Central memory CD8-positive, alpha-beta T cell (primary cell): ENCODE data around the gene MAP2.

Source experiments
- ATAC-seq: fragments of 150-1000 bp; cut with Tn5 transposase; replicated peaks from 2 replicates; pipeline ENCODE4 v1.10.0; 2022; ENCODE audit warnings: mild to moderate bottlenecking, moderate FRiP score, moderate number of reproducible peaks; ENCODE audit not compliant: poor library complexity, severe bottlenecking; ENCODE audit errors: extremely low read depth
- DNase-seq, 2 donors: peaks; one replicate each; pipeline ENCODE4 v3.0.0; 2021; ENCODE audit warnings: low spot score in 2 of 2
- H3K27ac Mint-ChIP-seq: one replicate; pipeline ENCODE4 v1.8.0; 2022; ENCODE audit warnings: low read depth, mild to moderate bottlenecking, moderate library complexity, mixed read lengths
- H3K27me3 Mint-ChIP-seq: one replicate; pipeline ENCODE4 v1.8.0; 2022; ENCODE audit warnings: mixed read lengths
- H3K36me3 Mint-ChIP-seq: one replicate; pipeline ENCODE4 v1.8.0; 2022; ENCODE audit warnings: mild to moderate bottlenecking, moderate library complexity, mixed read lengths; ENCODE audit not compliant: insufficient read depth
- H3K4me1 Mint-ChIP-seq: one replicate; pipeline ENCODE4 v1.8.0; 2022; ENCODE audit warnings: mixed read lengths
- H3K4me3 Mint-ChIP-seq: one replicate; pipeline ENCODE4 v1.8.0; 2022; ENCODE audit warnings: mild to moderate bottlenecking, moderate library complexity, mixed read lengths
- H3K9me3 Mint-ChIP-seq: one replicate; pipeline ENCODE4 v1.8.0; 2022; ENCODE audit warnings: mixed read lengths

MAP2 gene

DNA sequence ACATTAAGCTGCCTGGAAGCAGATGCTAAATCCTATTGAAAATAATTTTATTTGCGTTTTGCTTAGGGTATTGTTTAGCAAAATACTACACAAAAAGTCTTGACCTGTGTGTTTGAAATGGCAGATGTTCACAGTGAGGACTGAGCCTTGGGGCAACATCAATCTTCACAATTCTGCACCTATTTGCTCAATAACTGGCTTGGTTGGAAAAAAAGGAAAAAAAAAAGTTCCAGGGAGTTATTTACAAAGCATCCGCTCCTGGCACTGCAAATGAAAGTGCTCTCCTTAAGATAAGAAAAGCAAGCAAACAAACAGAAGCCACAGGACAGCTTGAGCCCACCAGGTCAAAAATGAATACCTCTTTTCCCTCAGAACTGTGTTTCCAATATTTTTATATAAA lies 77.7 kb downstream of the MAP2 start:
- DNase-seq = no peak
- Mint-ChIP-seq H3K36me3 (no peaks in the 10 kb centered on the region), H3K27me3 (no peaks in the 10 kb centered on the region), H3K9me3 (peaks cover 6% of the 10 kb centered on the region), H3K4me1 (no peaks in the 10 kb centered on the region), H3K4me3 (no peak overlapping the region), H3K27ac (no peak overlapping the region)
- ATAC-seq = no peak

DNA sequence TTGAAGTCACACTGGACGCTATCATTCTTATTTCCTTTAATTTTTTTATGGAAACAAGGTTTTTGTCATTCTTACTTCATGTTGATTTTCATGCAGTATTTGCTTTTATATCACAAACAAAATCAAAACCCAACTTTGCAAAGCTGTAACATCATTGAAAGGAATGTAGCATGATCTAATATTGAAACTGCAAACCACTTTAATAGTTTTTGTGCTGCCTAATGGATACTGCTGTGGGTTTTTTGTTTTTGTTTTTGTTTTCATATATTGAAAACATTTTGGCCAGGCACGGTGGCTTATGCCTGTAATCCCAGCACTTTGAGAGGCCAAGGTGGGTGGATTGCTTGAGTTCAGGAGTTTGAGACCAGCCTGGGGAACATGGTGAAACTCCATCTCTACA lies 81.6 kb downstream of the MAP2 start:
- ATAC-seq = no peak
- Mint-ChIP-seq H3K4me1 (no peaks in the 10 kb centered on the region), H3K4me3 (no peak overlapping the region), H3K27me3 (no peaks in the 10 kb centered on the region), H3K36me3 (no peaks in the 10 kb centered on the region), H3K27ac (no peak overlapping the region), H3K9me3 (no peaks in the 10 kb centered on the region)
- DNase-seq = no peak

DNA sequence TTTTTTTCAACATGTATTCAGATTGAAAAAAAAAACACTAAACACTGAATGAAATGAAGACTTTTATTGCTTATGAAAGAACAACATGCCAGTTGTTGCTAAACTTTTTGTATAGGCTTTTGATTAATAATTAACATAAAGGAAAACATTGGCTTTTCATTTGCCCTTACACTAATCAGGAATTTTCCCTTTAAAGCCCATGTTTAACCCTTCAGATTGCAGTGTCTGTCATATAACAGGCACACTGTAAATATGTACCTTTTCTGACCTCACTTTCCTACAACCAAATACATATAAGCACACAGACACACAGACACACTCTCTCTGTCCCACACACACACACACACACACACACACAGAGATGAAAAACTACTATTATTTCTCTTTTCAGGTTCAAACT lies 84.4 kb downstream of the MAP2 start:
- H3K9me3 Mint-ChIP-seq = no peaks in the 10 kb centered on the region
- H3K36me3 Mint-ChIP-seq = no peaks in the 10 kb centered on the region
- H3K27me3 Mint-ChIP-seq = no peaks in the 10 kb centered on the region
- no peak overlapping the region for H3K27ac Mint-ChIP-seq
- H3K4me3 Mint-ChIP-seq = no peak overlapping the region
- H3K4me1 Mint-ChIP-seq = no peaks in the 10 kb centered on the region
- DNase-seq (no peak), ATAC-seq (no peak)

DNA sequence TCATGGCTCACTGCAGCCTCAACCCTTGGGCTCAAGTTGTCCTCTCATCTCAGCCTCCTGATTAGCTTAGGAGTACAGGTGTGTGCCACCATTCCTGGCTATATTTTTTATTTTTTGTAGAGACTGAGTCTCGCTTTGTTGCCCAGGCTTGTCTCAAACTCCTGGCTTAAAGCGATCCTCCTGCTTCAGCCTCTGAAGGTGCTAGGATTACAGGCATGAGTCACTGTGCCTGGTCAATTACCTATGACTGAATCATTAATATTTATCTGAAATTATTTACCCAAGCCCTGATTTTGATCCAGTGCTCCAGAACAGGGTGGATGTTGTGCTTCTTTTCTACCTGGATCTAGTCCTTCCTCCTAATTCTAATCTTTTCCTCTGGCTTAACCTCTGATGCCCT lies 87.8 kb downstream of the MAP2 start:
- no peaks in the 10 kb centered on the region for H3K4me1 Mint-ChIP-seq
- DNase-seq = no peak
- ATAC-seq = no peak
- no peak overlapping the region for H3K27ac Mint-ChIP-seq
- H3K4me3 Mint-ChIP-seq = no peak overlapping the region
- H3K27me3 Mint-ChIP-seq = no peaks in the 10 kb centered on the region
- no peaks in the 10 kb centered on the region for H3K36me3 Mint-ChIP-seq
- no peaks in the 10 kb centered on the region for H3K9me3 Mint-ChIP-seq

DNA sequence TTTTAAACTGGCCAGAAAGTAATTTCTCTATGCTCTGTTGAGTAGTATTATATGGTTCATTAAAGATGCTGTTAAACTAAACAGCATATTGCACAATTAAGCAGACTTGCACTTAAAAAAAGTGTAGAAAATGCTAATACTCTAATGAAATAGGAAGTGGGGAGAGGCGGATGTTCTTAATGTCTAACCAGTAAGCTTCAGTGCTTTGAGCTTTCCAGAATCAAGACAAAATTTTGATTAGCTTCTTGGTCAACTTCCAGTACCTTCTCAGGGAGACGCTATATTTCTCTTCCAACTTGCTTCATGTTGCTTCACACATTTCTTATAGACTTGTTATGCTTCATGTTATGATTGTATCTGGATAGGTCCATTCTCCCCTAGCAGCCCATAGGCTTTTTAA lies 89.1 kb downstream of the MAP2 start:
- Mint-ChIP-seq H3K9me3 (no peaks in the 10 kb centered on the region), H3K4me3 (no peak overlapping the region), H3K27ac (no peak overlapping the region), H3K36me3 (no peaks in the 10 kb centered on the region), H3K4me1 (no peaks in the 10 kb centered on the region), H3K27me3 (no peaks in the 10 kb centered on the region)
- DNase-seq (no peak), ATAC-seq (no peak)

DNA sequence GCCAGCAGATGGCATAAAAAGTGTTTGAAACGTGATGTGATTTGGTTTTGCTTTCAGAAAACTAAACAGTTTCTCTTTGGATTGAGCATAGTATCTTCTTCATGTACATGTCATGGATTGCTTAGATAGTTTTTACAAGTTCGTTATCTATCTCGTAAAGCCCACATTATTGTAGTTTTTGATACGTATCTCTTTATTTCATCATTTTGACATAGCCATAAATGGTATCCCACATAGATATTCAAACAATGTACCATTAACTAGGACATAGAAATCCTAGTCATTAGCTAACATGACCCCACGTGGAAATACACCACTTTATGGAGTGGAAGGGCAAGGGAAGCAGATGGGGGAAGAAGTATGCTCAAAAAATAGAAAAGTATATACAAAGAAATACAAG lies 93.6 kb downstream of the MAP2 start:
- no peaks in the 10 kb centered on the region for H3K4me1 Mint-ChIP-seq
- ATAC-seq (no peak), DNase-seq (no peak)
- H3K9me3 Mint-ChIP-seq = no peaks in the 10 kb centered on the region
- no peak overlapping the region for H3K4me3 Mint-ChIP-seq
- H3K27me3 Mint-ChIP-seq = no peaks in the 10 kb centered on the region
- no peak overlapping the region for H3K27ac Mint-ChIP-seq
- no peaks in the 10 kb centered on the region for H3K36me3 Mint-ChIP-seq

DNA sequence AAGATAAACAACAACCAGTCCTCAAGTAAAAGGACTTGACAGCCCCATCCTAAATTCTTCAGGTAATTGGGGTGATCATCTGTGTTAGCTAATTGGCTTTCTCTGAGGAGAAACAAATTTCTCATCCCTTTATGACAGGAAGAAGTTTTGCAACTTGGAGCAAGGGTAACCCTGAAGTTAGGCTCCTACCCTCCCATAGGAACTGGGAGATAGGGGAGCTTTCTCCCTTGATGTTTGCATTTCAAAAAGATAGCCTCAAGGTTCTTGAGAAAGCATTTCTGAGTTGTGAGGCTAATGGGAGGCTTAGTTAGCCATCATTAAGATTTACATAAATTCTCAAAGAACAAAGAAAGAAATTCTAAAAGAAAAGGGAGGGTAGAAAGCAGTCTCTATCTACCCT lies 95.4 kb downstream of the MAP2 start:
- H3K27me3 Mint-ChIP-seq = no peaks in the 10 kb centered on the region
- H3K9me3 Mint-ChIP-seq = peaks cover 7% of the 10 kb centered on the region
- H3K4me3 Mint-ChIP-seq = no peak overlapping the region
- no peaks in the 10 kb centered on the region for H3K4me1 Mint-ChIP-seq
- no peaks in the 10 kb centered on the region for H3K36me3 Mint-ChIP-seq
- ATAC-seq = no peak
- no peak for DNase-seq
- no peak overlapping the region for H3K27ac Mint-ChIP-seq

DNA sequence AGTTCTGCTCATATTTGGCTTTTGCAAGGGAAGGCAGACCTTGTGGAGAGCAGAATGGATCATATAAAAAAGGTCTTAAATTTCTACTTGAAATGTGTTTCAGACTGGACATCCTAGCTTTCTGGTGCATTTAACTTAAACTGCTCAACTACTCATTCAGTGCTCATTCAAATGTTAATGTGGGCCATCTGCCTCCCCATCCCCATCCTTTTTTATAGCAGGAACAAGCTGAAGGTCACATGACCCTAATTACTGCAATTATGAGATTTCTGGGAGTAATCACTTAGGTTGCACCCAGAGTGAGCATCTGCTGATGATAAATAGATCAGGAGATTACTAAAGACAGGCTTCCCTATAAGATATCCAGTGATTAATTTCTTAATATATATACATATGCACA lies 96.1 kb downstream of the MAP2 start:
- Mint-ChIP-seq H3K27me3 (no peaks in the 10 kb centered on the region), H3K4me3 (no peak overlapping the region), H3K36me3 (no peaks in the 10 kb centered on the region), H3K4me1 (no peaks in the 10 kb centered on the region), H3K9me3 (peaks cover 7% of the 10 kb centered on the region), H3K27ac (no peak overlapping the region)
- DNase-seq = no peak
- no peak for ATAC-seq

DNA sequence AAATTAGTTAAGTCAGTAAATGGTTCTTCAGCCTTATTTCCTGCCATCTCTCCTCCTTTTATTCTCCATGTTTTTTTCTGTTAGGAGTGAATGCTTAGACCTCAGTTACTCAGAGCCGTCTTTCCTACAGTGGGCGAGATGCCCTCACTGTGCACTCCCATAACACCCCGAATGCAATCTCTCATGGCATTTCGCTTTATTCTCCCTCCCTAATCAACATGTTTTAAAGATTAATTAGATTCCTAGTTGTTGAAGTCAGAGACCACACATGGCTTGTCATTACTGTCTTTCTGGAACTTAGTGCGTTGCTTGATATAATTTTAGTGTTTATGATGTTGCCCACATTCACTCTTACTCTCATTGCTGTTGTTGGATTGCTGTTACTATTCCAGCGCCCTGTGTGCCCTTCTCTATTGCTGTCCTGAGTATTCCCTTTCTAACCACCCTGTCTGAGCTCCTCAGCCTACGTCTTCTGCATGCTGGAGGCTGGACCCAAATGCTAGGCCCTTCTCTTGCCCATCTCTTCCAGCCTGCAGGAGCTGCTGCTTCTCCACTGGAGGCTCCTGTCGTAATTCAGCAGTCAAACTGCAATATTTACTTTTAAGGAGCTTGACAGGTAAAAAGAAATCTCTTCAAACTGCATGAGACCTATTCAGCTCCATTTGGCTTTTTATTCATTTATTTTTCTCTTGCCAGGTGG lies 99.3 kb downstream of the MAP2 start:
- H3K9me3 Mint-ChIP-seq = peaks cover 7% of the 10 kb centered on the region
- ATAC-seq (no peak), DNase-seq (no peak)
- H3K4me1 Mint-ChIP-seq = no peaks in the 10 kb centered on the region
- H3K27ac Mint-ChIP-seq = no peak overlapping the region
- no peaks in the 10 kb centered on the region for H3K36me3 Mint-ChIP-seq
- no peaks in the 10 kb centered on the region for H3K27me3 Mint-ChIP-seq
- H3K4me3 Mint-ChIP-seq = no peak overlapping the region

DNA sequence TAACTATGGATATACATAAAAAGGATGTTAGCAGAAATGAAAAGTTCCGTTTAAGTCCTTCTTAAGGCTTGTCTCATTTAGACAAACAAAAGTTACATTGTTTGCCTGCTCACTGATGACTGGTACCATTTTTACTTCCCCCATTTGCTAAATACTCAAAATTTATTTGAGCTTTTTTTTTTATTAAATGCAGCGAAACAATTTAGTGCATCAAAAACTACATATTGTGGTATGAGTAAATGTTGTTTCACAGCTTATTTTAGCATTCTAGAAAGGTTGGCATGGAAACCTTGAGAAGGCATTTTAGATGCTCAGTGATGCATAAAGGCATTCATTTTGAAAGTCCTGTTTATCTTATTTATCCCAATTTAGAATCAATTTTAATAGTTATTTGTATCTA lies 100.0 kb downstream of the MAP2 start:
- ATAC-seq (no peak), DNase-seq (no peak)
- Mint-ChIP-seq H3K27ac (no peak overlapping the region), H3K4me3 (no peak overlapping the region), H3K27me3 (no peaks in the 10 kb centered on the region), H3K36me3 (no peaks in the 10 kb centered on the region), H3K9me3 (peaks cover 7% of the 10 kb centered on the region), H3K4me1 (no peaks in the 10 kb centered on the region)

DNA sequence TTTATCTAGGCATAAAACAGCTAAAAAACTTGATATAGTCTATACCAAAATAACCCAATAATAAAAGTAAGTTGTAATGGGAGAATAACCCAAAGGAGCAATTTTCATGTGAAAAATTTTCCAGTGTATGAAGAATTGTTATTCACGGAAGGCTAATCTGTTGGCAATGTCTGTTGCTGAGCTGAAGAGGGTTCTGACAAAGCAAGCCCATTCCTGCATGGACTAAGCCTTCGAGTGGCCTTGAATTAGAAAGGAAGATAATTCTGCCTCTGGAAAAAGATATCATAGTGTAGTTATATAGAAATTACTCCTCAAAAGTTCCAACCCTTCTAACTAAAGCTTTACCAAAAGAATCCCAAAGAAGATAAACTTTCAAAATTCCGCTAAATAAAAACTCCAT lies 101.5 kb downstream of the MAP2 start:
- Mint-ChIP-seq H3K4me3 (no peak overlapping the region), H3K36me3 (no peaks in the 10 kb centered on the region), H3K9me3 (peaks cover 7% of the 10 kb centered on the region), H3K27ac (no peak overlapping the region), H3K4me1 (no peaks in the 10 kb centered on the region), H3K27me3 (no peaks in the 10 kb centered on the region)
- no peak for DNase-seq
- no peak for ATAC-seq

DNA sequence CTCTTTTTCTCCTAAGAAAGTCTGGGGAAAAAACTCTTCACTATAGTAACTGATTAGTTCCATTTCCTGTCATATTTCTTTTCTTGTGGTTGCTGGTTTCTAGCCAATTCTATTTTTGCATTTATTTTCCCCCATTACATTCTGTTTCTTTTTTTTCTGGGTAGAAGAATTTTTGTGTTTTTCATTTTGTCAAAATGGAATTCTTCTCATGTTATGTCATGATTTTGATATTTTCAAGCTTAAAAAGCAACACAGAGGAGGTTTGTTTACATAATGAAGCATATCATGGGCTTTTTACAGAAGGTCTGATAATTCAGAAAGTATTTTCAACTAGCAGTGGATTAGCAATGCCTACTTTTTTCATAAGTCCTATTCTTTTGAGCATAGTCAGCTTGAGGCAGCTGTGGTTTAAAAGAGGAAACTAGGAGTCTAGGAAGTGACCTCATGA lies 102.0 kb downstream of the MAP2 start:
- ATAC-seq (no peak), DNase-seq (no peak)
- no peaks in the 10 kb centered on the region for H3K27me3 Mint-ChIP-seq
- H3K27ac Mint-ChIP-seq = no peak overlapping the region
- H3K9me3 Mint-ChIP-seq = peaks cover 7% of the 10 kb centered on the region
- no peaks in the 10 kb centered on the region for H3K4me1 Mint-ChIP-seq
- no peak overlapping the region for H3K4me3 Mint-ChIP-seq
- no peaks in the 10 kb centered on the region for H3K36me3 Mint-ChIP-seq

DNA sequence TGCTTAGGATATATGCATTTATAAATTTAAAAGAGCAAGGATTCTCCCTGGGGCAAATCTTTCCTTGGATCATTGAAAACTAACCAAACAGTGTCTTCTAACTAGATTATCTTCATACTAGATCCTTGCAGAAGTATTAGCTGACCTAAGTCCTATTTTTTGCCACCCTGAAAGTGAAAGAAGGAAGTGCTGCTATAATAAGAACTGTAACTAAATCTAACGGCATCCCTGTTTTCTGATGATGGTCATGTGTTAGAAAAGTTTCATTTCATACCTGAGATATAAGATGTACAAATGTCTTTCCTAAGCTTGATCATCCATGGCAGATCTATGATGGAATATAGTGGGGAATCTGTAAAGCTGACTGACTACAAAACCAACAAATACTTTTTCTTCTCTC lies 102.7 kb downstream of the MAP2 start:
- Mint-ChIP-seq H3K4me3 (no peak overlapping the region), H3K9me3 (peaks cover 7% of the 10 kb centered on the region), H3K27me3 (no peaks in the 10 kb centered on the region), H3K27ac (no peak overlapping the region), H3K36me3 (no peaks in the 10 kb centered on the region), H3K4me1 (no peaks in the 10 kb centered on the region)
- DNase-seq = no peak
- no peak for ATAC-seq

DNA sequence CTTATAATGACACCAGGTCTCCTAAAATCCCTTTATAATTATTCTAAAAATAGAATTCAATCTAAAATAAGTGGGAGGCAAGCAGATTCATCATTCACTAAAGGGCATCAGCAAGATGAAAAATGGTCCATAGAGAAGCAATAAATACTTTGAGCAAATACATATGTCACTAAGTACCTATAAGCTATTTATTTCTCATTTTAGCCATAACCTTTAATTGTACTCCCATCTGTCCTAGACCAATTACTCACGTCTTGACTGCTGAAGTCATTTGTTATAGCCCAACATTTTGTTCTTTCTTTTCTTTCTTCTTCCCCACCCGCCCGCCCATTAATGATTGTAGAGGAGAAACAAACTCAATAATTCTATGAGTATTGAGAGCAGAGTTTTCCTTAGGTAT lies 105.7 kb downstream of the MAP2 start:
- Mint-ChIP-seq H3K36me3 (no peaks in the 10 kb centered on the region), H3K4me3 (no peak overlapping the region), H3K9me3 (peaks cover 7% of the 10 kb centered on the region), H3K4me1 (no peaks in the 10 kb centered on the region), H3K27ac (no peak overlapping the region), H3K27me3 (no peaks in the 10 kb centered on the region)
- DNase-seq (no peak), ATAC-seq (no peak)
